ENCODE results near the gene RCC2. TPM values are rescaled to one million over a fixed set of nuclear protein-coding genes. Genes with fewer than 3 reads are reported as not detected.
"Not testable (repeated sequence)": the region's sequence is repeated elsewhere in the genome, so short reads cannot be mapped to it uniquely, and the experiment has no call there.

The RCC2 gene
- polyA plus RNA-seq, 1 of the 3 experiments (the other 2 are of a cell fraction): 53.8 TPM

DNA sequence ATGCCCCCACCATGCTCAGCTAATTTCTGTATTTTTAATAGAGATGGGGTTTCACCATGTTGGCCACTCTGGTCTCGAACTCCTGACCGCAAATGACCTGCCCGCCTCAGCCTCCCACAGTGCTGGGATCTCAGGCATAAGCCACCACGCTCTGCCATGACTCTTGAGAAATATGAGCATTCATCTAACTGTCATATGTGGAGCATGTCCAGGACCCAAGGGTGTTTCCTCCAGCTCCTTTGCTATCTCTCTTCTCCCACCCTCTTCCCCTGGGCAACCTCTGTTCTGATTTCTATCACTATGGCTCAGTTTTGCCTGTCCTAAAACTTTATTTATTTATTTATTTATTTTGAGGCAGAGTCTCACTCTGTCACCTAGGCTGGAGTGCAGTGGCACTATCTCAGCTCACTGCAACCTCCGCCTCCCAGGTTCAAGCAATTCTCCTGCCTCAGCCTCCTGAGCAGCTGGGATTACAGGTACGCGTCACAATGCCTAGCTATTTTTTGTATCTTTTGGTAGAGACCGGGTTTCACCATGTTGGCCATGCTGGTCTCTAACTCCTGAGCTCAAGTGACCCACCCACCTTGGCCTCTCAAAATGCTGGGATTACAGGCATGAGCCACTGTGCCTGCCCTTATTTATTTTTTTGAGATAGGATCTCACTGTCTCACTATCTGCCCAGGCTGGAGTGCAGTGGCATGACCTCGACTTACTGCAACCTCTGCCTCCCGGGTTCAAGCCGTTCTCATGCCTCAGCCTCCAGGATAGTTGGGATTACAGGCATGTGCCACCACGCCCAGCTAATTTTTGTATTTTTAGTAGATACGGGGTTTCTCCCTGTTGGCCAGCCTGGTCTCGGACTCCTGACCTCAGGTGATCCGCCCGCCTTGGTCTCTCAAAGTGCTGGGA lies 29.1 kb upstream of the RCC2 start:
- H3K9ac ChIP-seq; H3K79me2 ChIP-seq (ENCODE audit: insufficient read depth); H3K4me2 ChIP-seq; POLR2A ChIA-PET; DNase-seq; H3K27me3 ChIP-seq (ENCODE audit: insufficient read depth); H4K20me1 ChIP-seq (ENCODE audit: insufficient read depth); H3K4me3 ChIP-seq (ENCODE audit: low read depth in 2 of 2, low read length in 1 of 2); H2AFZ ChIP-seq (ENCODE audit: low read depth); H3K4me1 ChIP-seq (ENCODE audit: control insufficient read depth in 1 of 2, insufficient read depth in 2 of 2, low read depth in 1 of 2, low read length in 1 of 2); H3K36me3 ChIP-seq (replicated peaks in 1 of 2; ENCODE audit: control insufficient read depth in 1 of 2, insufficient read depth in 2 of 2, low read length in 1 of 2); H3K27ac ChIP-seq (ENCODE audit: low read depth in 2 of 2, low read length in 1 of 2); H3K9me2 ChIP-seq; H3K9me3 ChIP-seq; H3F3A ChIP-seq (replicated peaks; ENCODE audit: insufficient read depth): not testable (repeated sequence)
- CTCF ChIA-PET: interaction anchor here (2.6 kb wide), 1 partner anchor 27 kb away, joined by 10 read pairs; no protein-coding TSS in a partner anchor
- WGBS (ENCODE audit: low lambda C conversion rate): 93% methylated on average over 16 of the region's 16 CpGs

DNA sequence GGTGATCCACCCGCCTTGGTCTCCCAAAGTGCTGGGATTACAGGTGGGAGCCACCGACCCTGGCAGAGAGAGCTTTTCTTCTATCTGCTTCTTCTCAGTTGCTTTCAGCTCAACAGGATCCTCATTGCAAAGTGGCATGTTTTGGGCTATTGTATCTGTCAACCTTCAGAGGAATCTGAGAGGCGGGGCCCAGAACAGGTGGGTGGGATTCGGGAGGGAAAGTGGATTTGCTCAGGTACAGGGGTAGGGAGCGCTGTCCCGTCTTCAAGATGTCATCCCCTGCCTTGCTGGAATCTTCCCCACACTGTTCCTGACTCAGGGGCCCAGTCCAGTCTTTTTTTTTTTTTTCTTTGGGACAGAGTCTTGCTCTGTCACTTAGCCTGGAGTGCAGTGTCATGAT lies 26.9 kb upstream of the RCC2 start:
- Histone ChIP-seq H2AFZ (ENCODE audit: low read depth) (no peak overlapping the region), H3K9ac (no peak overlapping the region), H3K36me3 (replicated peaks in 1 of 2; ENCODE audit: control insufficient read depth in 1 of 2, insufficient read depth in 2 of 2, low read length in 1 of 2) (no peaks in the 10 kb centered on the region), H3K4me1 (ENCODE audit: control insufficient read depth in 1 of 2, insufficient read depth in 2 of 2, low read depth in 1 of 2, low read length in 1 of 2) (no peaks in the 10 kb centered on the region), H3K9me3 (no peaks in the 10 kb centered on the region), H4K20me1 (ENCODE audit: insufficient read depth) (no peaks in the 10 kb centered on the region), H3F3A (replicated peaks; ENCODE audit: insufficient read depth) (no peaks in the 10 kb centered on the region), H3K79me2 (ENCODE audit: insufficient read depth) (no peaks in the 10 kb centered on the region), H3K27me3 (ENCODE audit: insufficient read depth) (no peaks in the 10 kb centered on the region), H3K9me2 (no peaks in the 10 kb centered on the region), H3K4me2 (no peak overlapping the region), H3K27ac (ENCODE audit: low read depth in 2 of 2, low read length in 1 of 2) (no peak overlapping the region), H3K4me3 (ENCODE audit: low read depth in 2 of 2, low read length in 1 of 2) (no peak overlapping the region)
- ChIA-PET CTCF (interaction anchor here (0.8 to 1.9 kb wide), 3 partner anchors 11 to 188 kb away, joined by 3 to 8 read pairs (median 3); no protein-coding TSS in a partner anchor), POLR2A (no interaction called here)
- DNase-seq: no peak
- TF ChIP-seq TEAD4 (IDR thresholded peaks at IDR 0.05; ENCODE audit: borderline replicate concordance, insufficient read depth) (no peak), FOXJ3 (CRISPR knock-in tag; IDR thresholded peaks at IDR 0.05) (no peak), MEF2A (IDR thresholded peaks at IDR 0.05; ENCODE audit: borderline replicate concordance, low read depth) (no peak), MXI1 (IDR thresholded peaks at IDR 0.05; ENCODE audit: low read depth, low read length) (no peak), NFIC (IDR thresholded peaks at IDR 0.05; ENCODE audit: borderline replicate concordance) (no peak), GATA2 (CRISPR knock-in tag; IDR thresholded peaks at IDR 0.05) (no peak), FOXM1 (IDR thresholded peaks at IDR 0.05; ENCODE audit: low read depth) (no peak), POLR2AphosphoS5 (IDR thresholded peaks at IDR 0.05; ENCODE audit: low read depth, low read length) (no peak), TCF12 (IDR thresholded peaks at IDR 0.05) (no peak), ELF1 (IDR thresholded peaks at IDR 0.05) (no peak), CHD2 (IDR thresholded peaks at IDR 0.05; ENCODE audit: low read length, partially characterized antibody) (no peak), JUND (IDR thresholded peaks at IDR 0.05) (no peak), SIN3A (IDR thresholded peaks at IDR 0.05; ENCODE audit: borderline replicate concordance, low read depth, low read length) (no peak), YY1 (IDR thresholded peaks at IDR 0.05; ENCODE audit: low read depth) (no peak), GABPA (IDR thresholded peaks at IDR 0.05; ENCODE audit: low read depth) (no peak)
- TF ChIP-seq, protein P1, sequence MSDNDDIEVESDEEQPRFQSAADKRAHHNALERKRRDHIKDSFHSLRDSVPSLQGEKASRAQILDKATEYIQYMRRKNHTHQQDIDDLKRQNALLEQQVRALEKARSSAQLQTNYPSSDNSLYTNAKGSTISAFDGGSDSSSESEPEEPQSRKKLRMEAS (IDR thresholded peaks at IDR 0.05; ENCODE audit: low read depth): no peak
- TF ChIP-seq, protein P2, sequence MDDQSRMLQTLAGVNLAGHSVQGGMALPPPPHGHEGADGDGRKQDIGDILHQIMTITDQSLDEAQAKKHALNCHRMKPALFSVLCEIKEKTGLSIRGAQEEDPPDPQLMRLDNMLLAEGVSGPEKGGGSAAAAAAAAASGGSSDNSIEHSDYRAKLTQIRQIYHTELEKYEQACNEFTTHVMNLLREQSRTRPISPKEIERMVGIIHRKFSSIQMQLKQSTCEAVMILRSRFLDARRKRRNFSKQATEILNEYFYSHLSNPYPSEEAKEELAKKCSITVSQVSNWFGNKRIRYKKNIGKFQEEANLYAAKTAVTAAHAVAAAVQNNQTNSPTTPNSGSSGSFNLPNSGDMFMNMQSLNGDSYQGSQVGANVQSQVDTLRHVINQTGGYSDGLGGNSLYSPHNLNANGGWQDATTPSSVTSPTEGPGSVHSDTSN (IDR thresholded peaks at IDR 0.05): no peak
- TF ChIP-seq, protein P3, sequence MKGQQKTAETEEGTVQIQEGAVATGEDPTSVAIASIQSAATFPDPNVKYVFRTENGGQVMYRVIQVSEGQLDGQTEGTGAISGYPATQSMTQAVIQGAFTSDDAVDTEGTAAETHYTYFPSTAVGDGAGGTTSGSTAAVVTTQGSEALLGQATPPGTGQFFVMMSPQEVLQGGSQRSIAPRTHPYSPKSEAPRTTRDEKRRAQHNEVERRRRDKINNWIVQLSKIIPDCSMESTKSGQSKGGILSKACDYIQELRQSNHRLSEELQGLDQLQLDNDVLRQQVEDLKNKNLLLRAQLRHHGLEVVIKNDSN (IDR thresholded peaks at IDR 0.05; ENCODE audit: borderline replicate concordance, low read depth): no peak
- 67% methylated on average over 6 of the region's 6 CpGs for WGBS (ENCODE audit: low lambda C conversion rate)
